WERI-Rb-1 (cell line): ENCODE results near the gene GAGE13.
"Not testable (repeated sequence)": the region's sequence is repeated elsewhere in the genome, so short reads cannot be mapped to it uniquely, and the experiment has no call there.

ENCODE experiments used
- DNase-seq: peaks from one replicate; pipeline ENCODE4 v3.0.0-alpha.2; 2020
- H3K27ac ChIP-seq: fragments of 250-450 bp; sonication (Bioruptor Pico); 2 replicates; pipeline ENCODE4 v1.5.1; 2020; ENCODE audit warnings: mild to moderate bottlenecking, moderate library complexity
- H3K27me3 ChIP-seq: fragments of 250-450 bp; sonication (Bioruptor Pico); 2 replicates; pipeline ENCODE4 v1.5.1; 2021; ENCODE audit warnings: mild to moderate bottlenecking, low read depth, moderate library complexity; ENCODE audit not compliant: insufficient read depth, severe bottlenecking
- H3K36me3 ChIP-seq: fragments of 250-450 bp; sonication (Bioruptor Pico); 2 replicates; pipeline ENCODE4 v1.5.1; 2020; ENCODE audit warnings: mild to moderate bottlenecking, moderate library complexity
- H3K4me3 ChIP-seq: 2 replicates; pipeline ENCODE4 v1.5.1; 2011; ENCODE audit warnings: low read depth, mild to moderate bottlenecking, control low read depth, low read length
- H3K9me3 ChIP-seq: fragments of 250-450 bp; sonication (Bioruptor Pico); 2 replicates; pipeline ENCODE4 v1.5.1; 2021; ENCODE audit warnings: mild to moderate bottlenecking, moderate library complexity; ENCODE audit not compliant: severe bottlenecking

The GAGE13 gene

GRCh38 chrX:49341449-49341848 is 10.1 kb downstream of the GAGE13 start:
- H3K4me3 ChIP-seq, H3K27me3 ChIP-seq, H3K27ac ChIP-seq, H3K9me3 ChIP-seq, H3K36me3 ChIP-seq, DNase-seq: not testable (repeated sequence)

GRCh38 chrX:49344496-49345175 is 13.3 kb downstream of the GAGE13 start:
- H3K27me3 ChIP-seq, H3K4me3 ChIP-seq, H3K27ac ChIP-seq, H3K9me3 ChIP-seq, DNase-seq, H3K36me3 ChIP-seq: not testable (repeated sequence)

- DNase-seq, H3K27me3 ChIP-seq, H3K9me3 ChIP-seq, H3K27ac ChIP-seq, H3K36me3 ChIP-seq, H3K4me3 ChIP-seq: not testable (repeated sequence)
Observed at GRCh38 chrX:49345402-49345801, 14.0 kb downstream of the GAGE13 start.

- not testable (repeated sequence) for H3K4me3 ChIP-seq, H3K9me3 ChIP-seq, H3K27ac ChIP-seq, H3K27me3 ChIP-seq, DNase-seq, H3K36me3 ChIP-seq
Observed at GRCh38 chrX:49346150-49346549, 14.8 kb downstream of the GAGE13 start.
